Measurements from ENCODE around the gene MAP1B.

MAP1B gene

DNA sequence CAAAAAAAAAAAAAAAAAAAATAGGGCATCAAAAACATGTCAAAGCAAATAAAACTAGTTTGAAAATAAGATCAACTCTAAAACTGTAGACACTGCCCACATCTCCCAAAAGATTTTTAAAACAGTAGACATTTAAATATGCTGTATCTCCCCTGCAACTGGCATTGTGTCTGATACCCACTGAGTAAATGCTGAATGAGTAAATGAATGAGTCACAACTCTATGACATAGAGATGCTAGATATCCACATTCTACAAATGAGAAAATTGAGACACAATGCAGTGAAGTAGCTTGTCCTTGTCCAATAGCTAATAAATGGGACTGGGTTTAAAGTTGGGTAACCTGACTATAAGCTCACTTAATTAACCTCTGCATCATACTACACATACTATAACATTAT lies 14.1 kb upstream of the MAP1B start:
- Histone ChIP-seq H3K4me3 (ENCODE audit: insufficient read depth, low read depth, low read length, poor library complexity, severe bottlenecking) (no peak overlapping the region), H3K9me3 (ENCODE audit: control insufficient read depth, low read length) (no peaks in the 10 kb centered on the region), H3K27ac (ENCODE audit: insufficient read depth, low read length, poor library complexity, severe bottlenecking) (no peak overlapping the region), H3K27me3 (replicated peaks; ENCODE audit: control insufficient read depth, insufficient read depth, low read length, poor library complexity, severe bottlenecking) (no peaks in the 10 kb centered on the region), H3K36me3 (ENCODE audit: control insufficient read depth, insufficient read depth, low read length) (no peaks in the 10 kb centered on the region), H3K4me1 (ENCODE audit: control insufficient read depth, insufficient read depth, low read length, poor library complexity, severe bottlenecking) (no peaks in the 10 kb centered on the region)
- no peak for DNase-seq

DNA sequence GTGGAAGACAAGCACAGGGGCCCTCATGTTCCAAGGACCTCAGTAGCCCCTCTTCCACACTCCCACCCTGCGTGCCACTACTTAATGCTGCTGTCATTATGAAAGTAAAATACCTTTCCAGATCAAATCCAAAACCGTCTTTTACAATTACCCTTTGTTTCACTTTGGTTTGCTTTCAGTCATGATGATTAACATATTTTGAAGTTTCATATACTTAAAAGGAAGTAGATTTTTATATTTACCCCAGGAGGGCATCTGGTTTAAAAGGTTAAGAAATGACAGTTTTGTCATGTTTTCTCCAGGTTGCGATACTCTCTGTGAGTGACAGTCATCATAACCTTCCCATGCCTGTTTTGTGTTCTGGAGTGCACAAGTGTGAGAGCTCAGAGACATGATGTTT lies 13.5 kb upstream of the MAP1B start:
- Histone ChIP-seq H3K27ac (ENCODE audit: insufficient read depth, low read length, poor library complexity, severe bottlenecking) (no peak overlapping the region), H3K27me3 (replicated peaks; ENCODE audit: control insufficient read depth, insufficient read depth, low read length, poor library complexity, severe bottlenecking) (no peaks in the 10 kb centered on the region), H3K9me3 (ENCODE audit: control insufficient read depth, low read length) (no peaks in the 10 kb centered on the region), H3K4me3 (ENCODE audit: insufficient read depth, low read depth, low read length, poor library complexity, severe bottlenecking) (no peak overlapping the region), H3K4me1 (ENCODE audit: control insufficient read depth, insufficient read depth, low read length, poor library complexity, severe bottlenecking) (no peaks in the 10 kb centered on the region), H3K36me3 (ENCODE audit: control insufficient read depth, insufficient read depth, low read length) (no peaks in the 10 kb centered on the region)
- no peak for DNase-seq

- H3K4me3 ChIP-seq (ENCODE audit: insufficient read depth, low read depth, low read length, poor library complexity, severe bottlenecking), result no peak overlapping the region
- H3K4me1 ChIP-seq (ENCODE audit: control insufficient read depth, insufficient read depth, low read length, poor library complexity, severe bottlenecking), result no peaks in the 10 kb centered on the region
- no peak for DNase-seq
- no peaks in the 10 kb centered on the region for H3K9me3 ChIP-seq (ENCODE audit: control insufficient read depth, low read length)
- H3K27me3 ChIP-seq (replicated peaks; ENCODE audit: control insufficient read depth, insufficient read depth, low read length, poor library complexity, severe bottlenecking), result no peaks in the 10 kb centered on the region
- no peak overlapping the region for H3K27ac ChIP-seq (ENCODE audit: insufficient read depth, low read length, poor library complexity, severe bottlenecking)
- H3K36me3 ChIP-seq (ENCODE audit: control insufficient read depth, insufficient read depth, low read length), result no peaks in the 10 kb centered on the region
Observed at GRCh38 chr5:72096602-72097188, 10.6 kb upstream of the MAP1B start.

- Histone ChIP-seq H3K36me3 (ENCODE audit: control insufficient read depth, insufficient read depth, low read length) (no peaks in the 10 kb centered on the region), H3K27ac (ENCODE audit: insufficient read depth, low read length, poor library complexity, severe bottlenecking) (no peak overlapping the region), H3K27me3 (replicated peaks; ENCODE audit: control insufficient read depth, insufficient read depth, low read length, poor library complexity, severe bottlenecking) (peaks cover 5% of the 10 kb centered on the region), H3K9me3 (ENCODE audit: control insufficient read depth, low read length) (no peaks in the 10 kb centered on the region), H3K4me1 (ENCODE audit: control insufficient read depth, insufficient read depth, low read length, poor library complexity, severe bottlenecking) (no peaks in the 10 kb centered on the region), H3K4me3 (ENCODE audit: insufficient read depth, low read depth, low read length, poor library complexity, severe bottlenecking) (no peak overlapping the region)
- no peak for DNase-seq
Observed at GRCh38 chr5:72101828-72102227, 5.4 kb upstream of the MAP1B start.

DNA sequence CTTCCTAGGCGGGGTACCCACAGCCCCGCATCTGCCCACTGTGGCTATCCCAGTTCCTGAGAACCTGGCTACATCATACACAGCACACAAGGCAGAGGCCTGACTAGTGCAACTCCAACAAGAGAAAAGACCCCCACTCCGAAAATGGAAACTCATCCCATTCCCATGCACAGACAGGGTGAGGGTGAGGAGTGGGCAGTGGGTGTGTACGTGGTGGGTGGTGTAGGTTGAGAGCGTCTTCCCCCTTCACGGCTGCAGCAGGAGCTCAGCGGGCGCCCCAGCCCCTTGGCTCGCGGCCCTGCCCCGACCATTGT lies 501 bp upstream of the MAP1B start:
- DNase-seq, result no peak
- Histone ChIP-seq H3K4me1 (ENCODE audit: control insufficient read depth, insufficient read depth, low read length, poor library complexity, severe bottlenecking) (peaks cover 15% of the 10 kb centered on the region), H3K36me3 (ENCODE audit: control insufficient read depth, insufficient read depth, low read length) (no peaks in the 10 kb centered on the region), H3K9me3 (ENCODE audit: control insufficient read depth, low read length) (no peaks in the 10 kb centered on the region), H3K4me3 (ENCODE audit: insufficient read depth, low read depth, low read length, poor library complexity, severe bottlenecking) (no peak overlapping the region), H3K27me3 (replicated peaks; ENCODE audit: control insufficient read depth, insufficient read depth, low read length, poor library complexity, severe bottlenecking) (peaks cover 14% of the 10 kb centered on the region), H3K27ac (ENCODE audit: insufficient read depth, low read length, poor library complexity, severe bottlenecking) (no peak overlapping the region)

DNA sequence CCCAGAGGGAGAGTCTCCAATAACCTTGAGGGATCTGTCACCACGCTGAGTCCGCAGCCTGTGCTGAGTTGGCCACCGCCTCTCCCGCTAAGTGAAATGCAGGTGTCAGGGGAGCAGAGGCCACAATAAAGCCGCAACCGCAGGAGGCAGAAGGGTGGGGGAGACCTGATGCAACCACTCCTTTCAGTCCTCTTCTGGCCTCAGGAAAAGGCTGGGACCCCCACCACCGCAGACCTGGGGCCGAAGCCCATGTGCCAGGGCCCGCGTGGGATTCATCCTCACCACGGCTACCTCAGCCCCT lies 576 bp downstream of the MAP1B start:
- peaks cover 15% of the 10 kb centered on the region for H3K4me1 ChIP-seq (ENCODE audit: control insufficient read depth, insufficient read depth, low read length, poor library complexity, severe bottlenecking)
- no peak overlapping the region for H3K27ac ChIP-seq (ENCODE audit: insufficient read depth, low read length, poor library complexity, severe bottlenecking)
- H3K9me3 ChIP-seq (ENCODE audit: control insufficient read depth, low read length), result no peaks in the 10 kb centered on the region
- no peaks in the 10 kb centered on the region for H3K36me3 ChIP-seq (ENCODE audit: control insufficient read depth, insufficient read depth, low read length)
- H3K4me3 ChIP-seq (ENCODE audit: insufficient read depth, low read depth, low read length, poor library complexity, severe bottlenecking), result no peak overlapping the region
- DNase-seq, result no peak
- H3K27me3 ChIP-seq (replicated peaks; ENCODE audit: control insufficient read depth, insufficient read depth, low read length, poor library complexity, severe bottlenecking), result peaks cover 14% of the 10 kb centered on the region

- Histone ChIP-seq H3K9me3 (ENCODE audit: control insufficient read depth, low read length) (no peaks in the 10 kb centered on the region), H3K27me3 (replicated peaks; ENCODE audit: control insufficient read depth, insufficient read depth, low read length, poor library complexity, severe bottlenecking) (peaks cover 14% of the 10 kb centered on the region), H3K4me3 (ENCODE audit: insufficient read depth, low read depth, low read length, poor library complexity, severe bottlenecking) (no peak overlapping the region), H3K4me1 (ENCODE audit: control insufficient read depth, insufficient read depth, low read length, poor library complexity, severe bottlenecking) (peaks cover 15% of the 10 kb centered on the region), H3K36me3 (ENCODE audit: control insufficient read depth, insufficient read depth, low read length) (no peaks in the 10 kb centered on the region), H3K27ac (ENCODE audit: insufficient read depth, low read length, poor library complexity, severe bottlenecking) (no peak overlapping the region)
- no peak for DNase-seq
Observed at GRCh38 chr5:72108202-72109061, 1.2 kb downstream of the MAP1B start.

DNA sequence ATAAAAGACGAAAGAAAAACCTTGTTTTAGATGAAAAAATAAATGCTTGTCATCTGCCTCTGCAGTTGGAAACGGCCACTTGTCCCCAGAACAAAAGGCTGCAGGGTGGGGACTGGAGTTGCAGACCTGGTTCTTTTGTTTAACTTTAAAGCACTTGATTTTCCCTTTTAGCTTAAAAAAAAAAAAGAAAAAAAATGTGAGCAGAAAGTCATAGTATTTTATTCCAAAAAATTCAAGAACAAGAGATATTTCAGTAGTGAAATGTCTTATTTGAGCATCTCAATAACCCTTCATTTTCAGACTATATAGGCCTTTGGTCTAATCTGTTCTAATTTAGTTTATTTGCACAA lies 1.8 kb downstream of the MAP1B start:
- Histone ChIP-seq H3K4me1 (ENCODE audit: control insufficient read depth, insufficient read depth, low read length, poor library complexity, severe bottlenecking) (peaks cover 15% of the 10 kb centered on the region), H3K27me3 (replicated peaks; ENCODE audit: control insufficient read depth, insufficient read depth, low read length, poor library complexity, severe bottlenecking) (peaks cover 14% of the 10 kb centered on the region), H3K36me3 (ENCODE audit: control insufficient read depth, insufficient read depth, low read length) (no peaks in the 10 kb centered on the region), H3K27ac (ENCODE audit: insufficient read depth, low read length, poor library complexity, severe bottlenecking) (no peak overlapping the region), H3K4me3 (ENCODE audit: insufficient read depth, low read depth, low read length, poor library complexity, severe bottlenecking) (no peak overlapping the region), H3K9me3 (ENCODE audit: control insufficient read depth, low read length) (no peaks in the 10 kb centered on the region)
- DNase-seq, result no peak

DNA sequence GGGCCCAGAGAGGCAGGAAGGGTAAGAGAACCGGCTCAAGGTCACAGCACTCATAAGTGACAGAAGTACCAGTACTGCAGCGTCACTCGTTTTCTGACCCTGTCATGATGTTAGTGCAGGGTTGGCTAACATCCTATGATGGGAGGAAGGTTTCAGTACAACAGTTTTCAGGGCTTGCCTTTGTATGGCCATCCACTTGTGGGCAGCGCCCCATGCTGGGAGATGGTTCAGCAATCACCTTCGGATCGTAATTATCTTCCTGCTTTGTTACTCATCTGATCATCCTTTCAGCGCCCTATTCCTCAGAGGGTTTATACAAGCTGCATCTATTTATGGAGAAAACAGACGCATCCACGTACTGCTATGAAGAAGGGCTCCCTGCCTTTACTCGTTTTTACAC lies 2.4 kb downstream of the MAP1B start:
- H3K27me3 ChIP-seq (replicated peaks; ENCODE audit: control insufficient read depth, insufficient read depth, low read length, poor library complexity, severe bottlenecking), result peaks cover 14% of the 10 kb centered on the region
- DNase-seq, result no peak
- H3K9me3 ChIP-seq (ENCODE audit: control insufficient read depth, low read length), result no peaks in the 10 kb centered on the region
- H3K4me1 ChIP-seq (ENCODE audit: control insufficient read depth, insufficient read depth, low read length, poor library complexity, severe bottlenecking), result peaks cover 15% of the 10 kb centered on the region
- no peaks in the 10 kb centered on the region for H3K36me3 ChIP-seq (ENCODE audit: control insufficient read depth, insufficient read depth, low read length)
- no peak overlapping the region for H3K27ac ChIP-seq (ENCODE audit: insufficient read depth, low read length, poor library complexity, severe bottlenecking)
- H3K4me3 ChIP-seq (ENCODE audit: insufficient read depth, low read depth, low read length, poor library complexity, severe bottlenecking), result no peak overlapping the region

DNA sequence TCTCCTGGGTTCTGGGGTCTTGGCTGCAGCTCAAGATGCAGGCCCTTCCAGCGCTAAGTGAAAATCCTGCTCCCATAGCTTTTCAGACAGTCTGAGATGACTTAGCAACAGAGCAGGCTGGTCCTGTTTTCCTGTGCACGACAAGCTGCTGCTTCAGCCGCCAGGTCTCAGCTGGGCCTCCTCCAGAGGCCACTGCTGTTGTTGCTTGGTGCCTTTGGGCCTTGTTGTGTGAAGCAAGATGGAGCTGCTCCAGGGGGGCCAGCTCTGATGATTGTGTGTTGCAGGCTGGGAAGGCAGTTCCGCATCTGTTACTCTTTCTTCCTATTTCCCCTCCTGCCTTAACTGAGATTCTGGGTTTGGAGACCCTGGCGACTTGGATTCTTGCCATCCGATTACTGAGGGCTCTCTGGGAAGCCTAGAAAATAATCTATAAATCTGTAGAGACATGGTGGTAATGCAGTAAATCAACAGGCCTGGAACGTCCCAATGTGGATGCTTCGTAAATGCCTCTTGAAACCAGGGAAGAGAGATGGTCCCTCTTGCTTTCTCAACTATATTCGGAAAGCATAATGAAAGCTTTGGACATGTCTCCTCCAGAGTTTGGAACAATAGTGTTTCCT lies 3.2 kb downstream of the MAP1B start:
- no peak for DNase-seq
- Histone ChIP-seq H3K36me3 (ENCODE audit: control insufficient read depth, insufficient read depth, low read length) (no peaks in the 10 kb centered on the region), H3K9me3 (ENCODE audit: control insufficient read depth, low read length) (no peaks in the 10 kb centered on the region), H3K4me3 (ENCODE audit: insufficient read depth, low read depth, low read length, poor library complexity, severe bottlenecking) (no peak overlapping the region), H3K4me1 (ENCODE audit: control insufficient read depth, insufficient read depth, low read length, poor library complexity, severe bottlenecking) (peaks cover 15% of the 10 kb centered on the region), H3K27me3 (replicated peaks; ENCODE audit: control insufficient read depth, insufficient read depth, low read length, poor library complexity, severe bottlenecking) (peaks cover 14% of the 10 kb centered on the region), H3K27ac (ENCODE audit: insufficient read depth, low read length, poor library complexity, severe bottlenecking) (no peak overlapping the region)

Data from effector memory CD4-positive, alpha-beta T cell (primary cell).